ENCODE measurements around the gene TXNL4B.

TXNL4B gene

GRCh38 chr16:72110662-72111615 lies 17.5 kb upstream of the TXNL4B start:
- ChIA-PET CTCF (interaction anchor here (1.7 to 2.5 kb wide), 2 partner anchors 12 to 14 kb away, joined by 5 to 6 read pairs; no protein-coding TSS in a partner anchor), POLR2A (interaction anchor here (1.1 kb wide), 1 partner anchor 18 kb away, joined by 3 read pairs; the partner anchor contains the start of genes DHX38 and TXNL4B)
- no peak overlapping the region for H3K4me3 ChIP-seq (ENCODE audit: low read depth, low read length)
- DNase-seq (ENCODE audit: low read depth, low spot score) = no peak
- TF ChIP-seq CTCF (IDR thresholded peaks at IDR 0.05; ENCODE audit: insufficient read depth, low read length, missing control alignments) = no peak

GRCh38 chr16:72109966-72110530 lies 16.6 kb upstream of the TXNL4B start:
- POLR2A ChIA-PET = no interaction called here
- TF ChIP-seq CTCF (IDR thresholded peaks at IDR 0.05; ENCODE audit: insufficient read depth, low read length, missing control alignments) = no peak
- DNase-seq (ENCODE audit: low read depth, low spot score) = no peak
- H3K4me3 ChIP-seq (ENCODE audit: low read depth, low read length) = no peak overlapping the region
- CTCF ChIA-PET = interaction anchor here (1.7 to 2.5 kb wide), 2 partner anchors 11 to 15 kb away, joined by 5 to 6 read pairs; no protein-coding TSS in a partner anchor

- ChIA-PET POLR2A (no interaction called here), CTCF (interaction anchor here (1.7 kb wide), 1 partner anchor 16 kb away, joined by 5 read pairs; no protein-coding TSS in a partner anchor)
- no peak for DNase-seq (ENCODE audit: low read depth, low spot score)
- TF ChIP-seq CTCF (IDR thresholded peaks at IDR 0.05; ENCODE audit: insufficient read depth, low read length, missing control alignments) = no peak
- no peak overlapping the region for H3K4me3 ChIP-seq (ENCODE audit: low read depth, low read length)
Observed at GRCh38 chr16:72109300-72109699, 15.9 kb upstream of the TXNL4B start.

- TF ChIP-seq CTCF (IDR thresholded peaks at IDR 0.05; ENCODE audit: insufficient read depth, low read length, missing control alignments) = no peak
Observed at GRCh38 chr16:72108353-72109102, 15.1 kb upstream of the TXNL4B start.

GRCh38 chr16:72107371-72107770 lies 14.0 kb upstream of the TXNL4B start:
- ChIA-PET POLR2A (interaction anchor here (0.7 kb wide), 1 partner anchor 13 kb away, joined by 3 read pairs; the partner anchor contains the start of gene DHX38), CTCF (no interaction called here)
- no peak for TF ChIP-seq CTCF (IDR thresholded peaks at IDR 0.05; ENCODE audit: insufficient read depth, low read length, missing control alignments)
- DNase-seq (ENCODE audit: low read depth, low spot score) = no peak
- no peak overlapping the region for H3K4me3 ChIP-seq (ENCODE audit: low read depth, low read length)

More at GRCh38 chr16:72108353-72109102, 15.1 kb upstream of the TXNL4B start:
- POLR2A ChIA-PET = no interaction called here
- CTCF ChIA-PET = no interaction called here
- no peak for DNase-seq (ENCODE audit: low read depth, low spot score)
- no peak overlapping the region for H3K4me3 ChIP-seq (ENCODE audit: low read depth, low read length)

Data from AG04449 (cell line).